Glutamatergic neuron (in vitro differentiated cells): ENCODE measurements around the gene BRSK2. TPM values are rescaled to one million over a fixed set of nuclear protein-coding genes. Genes with fewer than 3 reads are reported as not detected.

Experiments used
- DNase-seq: peaks from one replicate; pipeline ENCODE4 v3.0.0; 2022
- H3K27ac Mint-ChIP-seq: one replicate; pipeline ENCODE4 v1.8.0; 2020; ENCODE audit warnings: mild to moderate bottlenecking, mixed read lengths, inconsistent platforms; ENCODE audit not compliant: unreplicated experiment
- H3K27me3 Mint-ChIP-seq: one replicate; pipeline ENCODE4 v1.8.0; 2020; ENCODE audit warnings: mild to moderate bottlenecking, moderate library complexity, mixed read lengths, inconsistent platforms; ENCODE audit not compliant: unreplicated experiment
- H3K36me3 Mint-ChIP-seq: one replicate; pipeline ENCODE4 v1.8.0; 2020; ENCODE audit warnings: mild to moderate bottlenecking, mixed read lengths, inconsistent platforms; ENCODE audit not compliant: unreplicated experiment
- H3K4me1 Mint-ChIP-seq: one replicate; pipeline ENCODE4 v1.8.0; 2020; ENCODE audit warnings: mild to moderate bottlenecking, low read depth, mixed read lengths, inconsistent platforms; ENCODE audit not compliant: unreplicated experiment
- H3K4me3 Mint-ChIP-seq: one replicate; pipeline ENCODE4 v1.8.0; 2020; ENCODE audit warnings: mild to moderate bottlenecking, mixed read lengths, inconsistent platforms; ENCODE audit not compliant: unreplicated experiment
- H3K9me3 Mint-ChIP-seq: one replicate; pipeline ENCODE4 v1.8.0; 2020; ENCODE audit warnings: mild to moderate bottlenecking, moderate library complexity, mixed read lengths, inconsistent platforms; ENCODE audit not compliant: unreplicated experiment
- total RNA-seq: library from RNA; stranded (reverse); fragmentation: NEBNext Ultra II Directional; extraction: Animal tissue kit (Norgen Biotek cat#: 25700); gene quantifications from one replicate; pipeline ENCODE4 v1.2.1, GENCODE V29; 2021; ENCODE audit not compliant: unreplicated experiment
- TF ChIP-seq, protein P1 (sequence below): fragments of 200-600 bp; sonication (generic); IDR thresholded peaks from one replicate; pipeline ENCODE4 v1.5.0; 2021; ENCODE audit not compliant: partially characterized antibody, unreplicated experiment

The BRSK2 gene
- total RNA-seq, 1 donor from 2014 or later, result 207 TPM

GRCh38 chr11:1360181-1360834 is 29.4 kb upstream of the BRSK2 start:
- DNase-seq, result no peak
- TF ChIP-seq, protein P1, sequence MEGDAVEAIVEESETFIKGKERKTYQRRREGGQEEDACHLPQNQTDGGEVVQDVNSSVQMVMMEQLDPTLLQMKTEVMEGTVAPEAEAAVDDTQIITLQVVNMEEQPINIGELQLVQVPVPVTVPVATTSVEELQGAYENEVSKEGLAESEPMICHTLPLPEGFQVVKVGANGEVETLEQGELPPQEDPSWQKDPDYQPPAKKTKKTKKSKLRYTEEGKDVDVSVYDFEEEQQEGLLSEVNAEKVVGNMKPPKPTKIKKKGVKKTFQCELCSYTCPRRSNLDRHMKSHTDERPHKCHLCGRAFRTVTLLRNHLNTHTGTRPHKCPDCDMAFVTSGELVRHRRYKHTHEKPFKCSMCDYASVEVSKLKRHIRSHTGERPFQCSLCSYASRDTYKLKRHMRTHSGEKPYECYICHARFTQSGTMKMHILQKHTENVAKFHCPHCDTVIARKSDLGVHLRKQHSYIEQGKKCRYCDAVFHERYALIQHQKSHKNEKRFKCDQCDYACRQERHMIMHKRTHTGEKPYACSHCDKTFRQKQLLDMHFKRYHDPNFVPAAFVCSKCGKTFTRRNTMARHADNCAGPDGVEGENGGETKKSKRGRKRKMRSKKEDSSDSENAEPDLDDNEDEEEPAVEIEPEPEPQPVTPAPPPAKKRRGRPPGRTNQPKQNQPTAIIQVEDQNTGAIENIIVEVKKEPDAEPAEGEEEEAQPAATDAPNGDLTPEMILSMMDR, result no peak

GRCh38 chr11:1360835-1361357 is 28.8 kb upstream of the BRSK2 start:
- peaks cover 8% of the 10 kb centered on the region for H3K36me3 Mint-ChIP-seq
- no peak for DNase-seq
- H3K4me1 Mint-ChIP-seq, result no peaks in the 10 kb centered on the region
- H3K27ac Mint-ChIP-seq, result no peak overlapping the region
- peaks cover 11% of the 10 kb centered on the region for H3K9me3 Mint-ChIP-seq
- H3K4me3 Mint-ChIP-seq, result no peak overlapping the region
- TF ChIP-seq, protein P1, result no peak
- H3K27me3 Mint-ChIP-seq, result peaks cover 13% of the 10 kb centered on the region

More at GRCh38 chr11:1360181-1360834, 29.4 kb upstream of the BRSK2 start:
- peaks cover 13% of the 10 kb centered on the region for H3K27me3 Mint-ChIP-seq
- H3K9me3 Mint-ChIP-seq, result peaks cover 11% of the 10 kb centered on the region
- H3K27ac Mint-ChIP-seq, result no peak overlapping the region
- peaks cover 8% of the 10 kb centered on the region for H3K36me3 Mint-ChIP-seq
- H3K4me1 Mint-ChIP-seq, result no peaks in the 10 kb centered on the region
- H3K4me3 Mint-ChIP-seq, result no peak overlapping the region

- peaks cover 4% of the 10 kb centered on the region for H3K27me3 Mint-ChIP-seq
These were observed 27.9 kb upstream of the BRSK2 start for GRCh38 chr11:1361882-1362281.

GRCh38 chr11:1367721-1368120 is 22.0 kb upstream of the BRSK2 start:
- Mint-ChIP-seq H3K9me3 (peaks cover 7% of the 10 kb centered on the region), H3K4me1 (no peaks in the 10 kb centered on the region), H3K27ac (no peak overlapping the region), H3K4me3 (no peak overlapping the region), H3K27me3 (peaks cover 3% of the 10 kb centered on the region), H3K36me3 (peaks cover 13% of the 10 kb centered on the region)
- TF ChIP-seq, protein P1, result no peak
- no peak for DNase-seq

More at GRCh38 chr11:1361882-1362281, 27.9 kb upstream of the BRSK2 start:
- TF ChIP-seq, protein P1, result no peak
- Mint-ChIP-seq H3K36me3 (peaks cover 11% of the 10 kb centered on the region), H3K4me3 (no peak overlapping the region), H3K27ac (no peak overlapping the region), H3K9me3 (peaks cover 9% of the 10 kb centered on the region), H3K4me1 (no peaks in the 10 kb centered on the region)
- no peak for DNase-seq

DNA sequence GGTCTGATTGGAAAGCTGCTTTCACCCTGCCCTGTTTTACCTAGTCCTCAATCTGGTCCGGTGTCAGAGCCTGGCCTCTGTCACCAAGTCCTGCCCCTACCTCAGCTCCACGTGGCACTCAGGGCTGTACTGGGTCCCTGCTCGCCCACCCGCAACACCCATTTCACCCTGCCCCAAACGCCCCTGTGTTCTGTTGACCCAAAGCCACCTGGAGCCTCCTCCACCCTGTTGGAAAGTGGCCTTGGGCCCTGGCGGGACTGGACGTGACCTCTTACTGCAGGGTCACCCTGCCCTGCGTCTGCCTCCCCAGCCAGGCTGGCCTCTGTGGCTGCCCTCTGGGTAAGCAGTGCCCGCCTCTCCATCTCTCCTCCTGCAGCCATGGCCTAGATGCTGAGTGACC is 21.5 kb upstream of the BRSK2 start:
- H3K4me3 Mint-ChIP-seq, result no peak overlapping the region
- DNase-seq, result no peak
- TF ChIP-seq, protein P1, result no peak
- H3K27me3 Mint-ChIP-seq, result peaks cover 3% of the 10 kb centered on the region
- H3K27ac Mint-ChIP-seq, result no peak overlapping the region
- H3K9me3 Mint-ChIP-seq, result peaks cover 7% of the 10 kb centered on the region
- H3K4me1 Mint-ChIP-seq, result no peaks in the 10 kb centered on the region
- peaks cover 13% of the 10 kb centered on the region for H3K36me3 Mint-ChIP-seq
